Measurements from ENCODE around the gene C9orf72. TPM values are rescaled to one million over a fixed set of nuclear protein-coding genes. Genes with fewer than 3 reads are reported as not detected.

Gene C9orf72
- total RNA-seq, 1 experiment from 2014 or later = 4.9 TPM

- no peaks in the 10 kb centered on the region for H3K4me1 ChIP-seq (replicated peaks; ENCODE audit: insufficient read depth)
- no peaks in the 10 kb centered on the region for H4K20me1 ChIP-seq (ENCODE audit: insufficient read depth)
- H3K9me3 ChIP-seq (ENCODE audit: insufficient read depth, low read depth) = no peaks in the 10 kb centered on the region
- no peak overlapping the region for H2AFZ ChIP-seq
- H3K27me3 ChIP-seq (ENCODE audit: insufficient read depth, low read depth) = no peaks in the 10 kb centered on the region
- H3K4me2 ChIP-seq = no peak overlapping the region
- no peak for TF ChIP-seq EZH2 (IDR thresholded peaks at IDR 0.05; ENCODE audit: low read depth)
- TF ChIP-seq CTCF (conservative IDR thresholded peaks at IDR 0.05) = no peak
- H3F3A ChIP-seq (ENCODE audit: insufficient read depth, low read depth) = no peaks in the 10 kb centered on the region
- DNase-seq = no peak
- no peaks in the 10 kb centered on the region for H3K36me3 ChIP-seq (ENCODE audit: low read depth)
- intact Hi-C loops (cut with micrococcal nuclease; ENCODE audit: unreplicated experiment) = no loop called here
- no peak overlapping the region for H3K27ac ChIP-seq
- no TSS peak for BruUV-seq (replicated peaks)
- CTCF ChIA-PET = no interaction called here
- H3K79me2 ChIP-seq (ENCODE audit: low read depth) = no peaks in the 10 kb centered on the region
- POLR2A ChIA-PET (ENCODE audit: unreplicated experiment) = no interaction called here
- H3K9me2 ChIP-seq (ENCODE audit: insufficient read depth) = no peaks in the 10 kb centered on the region
- no peak overlapping the region for H3K4me3 ChIP-seq
Observed at GRCh38 chr9:27602954-27603353, 29.7 kb upstream of the C9orf72 start.

GRCh38 chr9:27602142-27602861 lies 29.0 kb upstream of the C9orf72 start:
- no peaks in the 10 kb centered on the region for H3K9me2 ChIP-seq (ENCODE audit: insufficient read depth)
- H2AFZ ChIP-seq = no peak overlapping the region
- H3K79me2 ChIP-seq (ENCODE audit: low read depth) = no peaks in the 10 kb centered on the region
- intact Hi-C loops (cut with micrococcal nuclease; ENCODE audit: unreplicated experiment) = no loop called here
- DNase-seq = no peak
- no peak overlapping the region for H3K4me3 ChIP-seq
- H3K4me1 ChIP-seq (replicated peaks; ENCODE audit: insufficient read depth) = no peaks in the 10 kb centered on the region
- H3K36me3 ChIP-seq (ENCODE audit: low read depth) = no peaks in the 10 kb centered on the region
- H3K27ac ChIP-seq = no peak overlapping the region
- H3K9me3 ChIP-seq (ENCODE audit: insufficient read depth, low read depth) = no peaks in the 10 kb centered on the region
- ChIA-PET POLR2A (ENCODE audit: unreplicated experiment) (no interaction called here), CTCF (no interaction called here)
- no peaks in the 10 kb centered on the region for H3F3A ChIP-seq (ENCODE audit: insufficient read depth, low read depth)
- H3K4me2 ChIP-seq = no peak overlapping the region
- no peaks in the 10 kb centered on the region for H4K20me1 ChIP-seq (ENCODE audit: insufficient read depth)
- no TSS peak for BruUV-seq (replicated peaks)
- H3K27me3 ChIP-seq (ENCODE audit: insufficient read depth, low read depth) = no peaks in the 10 kb centered on the region
- TF ChIP-seq CTCF (conservative IDR thresholded peaks at IDR 0.05) = no peak
- no peak for TF ChIP-seq EZH2 (IDR thresholded peaks at IDR 0.05; ENCODE audit: low read depth)

- H3K9me3 ChIP-seq (ENCODE audit: insufficient read depth, low read depth) = no peaks in the 10 kb centered on the region
- intact Hi-C loops (cut with micrococcal nuclease; ENCODE audit: unreplicated experiment) = no loop called here
- CTCF ChIA-PET = no interaction called here
- H3K4me3 ChIP-seq = no peak overlapping the region
- no peak overlapping the region for H3K27ac ChIP-seq
- no peak overlapping the region for H3K4me2 ChIP-seq
- no peak for DNase-seq
- BruUV-seq (replicated peaks) = no TSS peak
- TF ChIP-seq EZH2 (IDR thresholded peaks at IDR 0.05; ENCODE audit: low read depth) (no peak), CTCF (conservative IDR thresholded peaks at IDR 0.05) (no peak)
- no peaks in the 10 kb centered on the region for H3K27me3 ChIP-seq (ENCODE audit: insufficient read depth, low read depth)
- no peaks in the 10 kb centered on the region for H3F3A ChIP-seq (ENCODE audit: insufficient read depth, low read depth)
- POLR2A ChIA-PET (ENCODE audit: unreplicated experiment) = no interaction called here
- no peaks in the 10 kb centered on the region for H3K9me2 ChIP-seq (ENCODE audit: insufficient read depth)
- no peaks in the 10 kb centered on the region for H3K4me1 ChIP-seq (replicated peaks; ENCODE audit: insufficient read depth)
- no peaks in the 10 kb centered on the region for H4K20me1 ChIP-seq (ENCODE audit: insufficient read depth)
- H2AFZ ChIP-seq = no peak overlapping the region
- no peaks in the 10 kb centered on the region for H3K36me3 ChIP-seq (ENCODE audit: low read depth)
- no peaks in the 10 kb centered on the region for H3K79me2 ChIP-seq (ENCODE audit: low read depth)
Observed at GRCh38 chr9:27601396-27601795, 28.1 kb upstream of the C9orf72 start.
